HCT116 (cell line): ENCODE results near the gene MMD. TPM values are rescaled to one million over a fixed set of nuclear protein-coding genes. Genes with fewer than 3 reads are reported as not detected.

Experiments used
- ATAC-seq: fragments of 200-7000 bp; cut with Tn5 transposase; 2 replicates; pipeline ENCODE4 v1.9.1; 2020; ENCODE audit warnings: mild to moderate bottlenecking, moderate library complexity
- BruUV-seq: library from RNA; stranded (reverse); fragments of 400-500 nt; replicated peaks from 2 replicates; lab custom pipeline; 2021; lab: Mats Ljungman, UMichigan
- CTCF ChIA-PET: fragments of 300-600 bp; sonication (Branson Sonifier 250); formaldehyde crosslinking; loops from one replicate; lab custom pipeline; 2021; ENCODE audit warnings: antibody characterized with exemption; lab: Charles Lee
- POLR2A ChIA-PET: fragments of 300-600, 350-600 bp; sonication (Branson Sonifier 250); formaldehyde crosslinking; loops from one replicate; lab custom pipeline; 2021; ENCODE audit warnings: antibody characterized with exemption; lab: Charles Lee
- RAD21 ChIA-PET, 2 experiments: fragments of 300-600 bp; sonication (Branson Sonifier 250); formaldehyde crosslinking; loops; one replicate each; lab custom pipeline; 2023; ENCODE audit warnings: low total read pairs in 2 of 2; ENCODE audit not compliant: uncharacterized antibody in 2 of 2, unreplicated experiment in 2 of 2, low non-redundant PET in 1 of 2; lab: Charles Lee
- DNase-seq: peaks from one replicate; pipeline ENCODE4 v3.0.0-alpha.2; 2010; ENCODE audit warnings: low read depth, low spot score
- H2AFZ ChIP-seq: fragments of 200-600 bp; shearing (Covaris generic), sonication (generic); 2 replicates; pipeline ENCODE4 v1.6.1; 2017; ENCODE audit warnings: low read depth, mixed run types, mixed read lengths, antibody characterized with exemption, low read length; ENCODE audit not compliant: poor library complexity, severe bottlenecking
- H3K27ac ChIP-seq: 2 replicates; pipeline ENCODE4 v1.5.1; 2012; ENCODE audit warnings: low read depth, low read length
- H3K27me3 ChIP-seq: fragments of 200-600 bp; sonication (generic); 2 replicates; pipeline ENCODE4 v1.6.1; 2016; ENCODE audit warnings: mixed run types, low read length, mixed read lengths; ENCODE audit not compliant: insufficient read depth
- H3K36me3 ChIP-seq, 2 experiments: fragments of 200-500 bp in 1 of 2; fragments of 200-600 bp in 1 of 2; sonication (Bioruptor generic) in 1 of 2; sonication (generic) in 1 of 2; 2 replicates each; pipeline versions ENCODE4 v1.5.1 to v1.6.1; 2014 to 2016; ENCODE audit warnings: low read length in 2 of 2, inconsistent platforms in 1 of 2, mixed read lengths in 1 of 2, mixed run types in 1 of 2; ENCODE audit not compliant: insufficient read depth in 2 of 2, control insufficient read depth in 1 of 2
- H3K4me1 ChIP-seq, 2 experiments: fragments of 200-600 bp in 1 of 2; sonication (generic) in 1 of 2; 2 replicates each; pipeline versions ENCODE4 v1.5.1 to v1.6.1; 2012 to 2017; ENCODE audit warnings: low read length in 2 of 2, inconsistent platforms in 1 of 2, mild to moderate bottlenecking in 1 of 2, mixed read lengths in 1 of 2, mixed run types in 1 of 2, moderate library complexity in 1 of 2; ENCODE audit not compliant: insufficient read depth in 2 of 2, control insufficient read depth in 1 of 2
- H3K4me2 ChIP-seq: fragments of 200-600 bp; sonication (generic); 2 replicates; pipeline ENCODE4 v1.6.1; 2017; ENCODE audit warnings: mixed run types, low read length, mixed read lengths
- H3K4me3 ChIP-seq, 2 experiments: fragments of 200-600 bp in 1 of 2; sonication (generic) in 1 of 2; replicated peaks in 1 of 2; 2 replicates each; pipeline ENCODE4 v1.5.1; 2011 to 2016; ENCODE audit warnings: low read length in 2 of 2, control low read depth in 1 of 2, low read depth in 1 of 2, mild to moderate bottlenecking in 1 of 2, mixed read lengths in 1 of 2, mixed run types in 1 of 2
- H3K79me2 ChIP-seq: fragments of 200-600 bp; sonication (generic); 2 replicates; pipeline ENCODE4 v1.6.1; 2017; ENCODE audit warnings: mild to moderate bottlenecking, mixed run types, low read length, moderate library complexity, mixed read lengths; ENCODE audit not compliant: insufficient read depth
- H3K9ac ChIP-seq: fragments of 200-600 bp; sonication (generic); 2 replicates; pipeline ENCODE4 v1.6.1; 2016; ENCODE audit warnings: low read length, mixed read lengths
- H3K9me2 ChIP-seq: fragments of 200-600 bp; sonication (generic), shearing (Covaris generic); 2 replicates; pipeline ENCODE4 v1.6.1; 2017; ENCODE audit warnings: mixed run types, mild to moderate bottlenecking, moderate library complexity; ENCODE audit not compliant: insufficient read depth
- H3K9me3 ChIP-seq, 2 experiments: fragments of 200-500 bp in 1 of 2; fragments of 200-600 bp in 1 of 2; sonication (Bioruptor generic) in 1 of 2; sonication (generic) in 1 of 2; 2 replicates each; pipeline ENCODE4 v1.6.1; 2014 to 2017; ENCODE audit warnings: low read length in 2 of 2, mixed read lengths in 2 of 2, inconsistent platforms in 1 of 2, low read depth in 1 of 2, mild to moderate bottlenecking in 1 of 2, mixed run types in 1 of 2, moderate library complexity in 1 of 2; ENCODE audit not compliant: control insufficient read depth in 1 of 2, insufficient read depth in 1 of 2
- H4K20me1 ChIP-seq: fragments of 200-600 bp; sonication (generic), shearing (Covaris generic); 2 replicates; pipeline ENCODE4 v1.6.1; 2017; ENCODE audit warnings: mixed run types, mild to moderate bottlenecking, moderate library complexity; ENCODE audit not compliant: insufficient read depth
- ATF3 ChIP-seq: IDR thresholded peaks from 2 replicates; pipeline ENCODE4 v1.6.1; 2012
- CBX3 ChIP-seq: IDR thresholded peaks from 2 replicates; pipeline ENCODE4 v1.6.1; 2012; ENCODE audit warnings: low read depth
- CEBPB ChIP-seq: IDR thresholded peaks from 2 replicates; pipeline ENCODE4 v1.6.1; 2012; ENCODE audit warnings: low read depth
- EGR1 ChIP-seq: IDR thresholded peaks from 2 replicates; pipeline ENCODE4 v1.6.1; 2012; ENCODE audit warnings: low read depth
- EZH2 ChIP-seq: fragments of 200-600 bp; sonication (generic); IDR thresholded peaks from 2 replicates; pipeline ENCODE4 v1.6.1; 2017; ENCODE audit warnings: antibody characterized with exemption, mixed run types
- POLR2AphosphoS5 ChIP-seq: IDR thresholded peaks from 2 replicates; pipeline ENCODE4 v1.6.1; 2011; ENCODE audit warnings: mild to moderate bottlenecking, low read depth, low read length, moderate library complexity
- SIN3A ChIP-seq: IDR thresholded peaks from 2 replicates; pipeline ENCODE4 v1.6.1; 2012; ENCODE audit warnings: low read depth
- SP1 ChIP-seq: IDR thresholded peaks from 2 replicates; pipeline ENCODE4 v1.6.1; 2012; ENCODE audit warnings: low read depth
- TCF7L2 ChIP-seq: IDR thresholded peaks from 2 replicates; pipeline ENCODE4 v1.7.0; 2011; ENCODE audit warnings: borderline replicate concordance, inconsistent platforms; ENCODE audit not compliant: insufficient read depth, insufficient read length; ENCODE audit errors: extremely low read depth
- ZFX ChIP-seq: fragments of 450-650 bp; IDR thresholded peaks from 2 replicates; pipeline ENCODE4 v1.6.1; 2017
- intact Hi-C: fragments of 100-400 bp; cut with micrococcal nuclease; formaldehyde crosslinking; loops from 2 replicates; pipeline ENCODE4 v1.10.0; 2022
- total RNA-seq: library from RNA; stranded (reverse); gene quantifications from one replicate; pipeline ENCODE4 v1.2.1, GENCODE V29; 2021; ENCODE audit not compliant: unreplicated experiment

Gene MMD
- total RNA-seq, 1 experiment from 2014 or later = 21.3 TPM

- H3K79me2 ChIP-seq = no peaks in the 10 kb centered on the region
- intact Hi-C loops = no loop called here
- no peak overlapping the region for H3K4me3 ChIP-seq
- CTCF ChIA-PET = interaction anchor here (0.6 to 1.4 kb wide), 3 partner anchors 12 to 153 kb away, joined by 3 read pairs; no protein-coding TSS in a partner anchor
- TF ChIP-seq CBX3 (no peak), ATF3 (no peak), SP1 (no peak), EZH2 (no peak), ZFX (no peak), EGR1 (no peak), CEBPB (no peak), TCF7L2 (no peak), SIN3A (no peak), POLR2AphosphoS5 (no peak)
- H3K36me3 ChIP-seq = no peaks in the 10 kb centered on the region
- no peak for DNase-seq
- H4K20me1 ChIP-seq = no peaks in the 10 kb centered on the region
- H3K9me3 ChIP-seq = no peaks in the 10 kb centered on the region
- H3K27ac ChIP-seq = no peak overlapping the region
- H2AFZ ChIP-seq = no peak overlapping the region
- no peaks in the 10 kb centered on the region for H3K27me3 ChIP-seq
- RAD21 ChIA-PET = no interaction called here
- H3K4me1 ChIP-seq = peaks cover 0 to 4% of the 10 kb centered on the region in 2 experiments; a peak in 1 of 4 replicates
- no TSS peak for BruUV-seq
- no peak overlapping the region for H3K9ac ChIP-seq
- POLR2A ChIA-PET = no interaction called here
- no peaks in the 10 kb centered on the region for H3K9me2 ChIP-seq
- H3K4me2 ChIP-seq = no peak overlapping the region
- ATAC-seq = no peak
These were observed 60.7 kb downstream of the MMD start for GRCh38 chr17:55360971-55361370.
